ENCODE results near the gene POLR2B.

DNA sequence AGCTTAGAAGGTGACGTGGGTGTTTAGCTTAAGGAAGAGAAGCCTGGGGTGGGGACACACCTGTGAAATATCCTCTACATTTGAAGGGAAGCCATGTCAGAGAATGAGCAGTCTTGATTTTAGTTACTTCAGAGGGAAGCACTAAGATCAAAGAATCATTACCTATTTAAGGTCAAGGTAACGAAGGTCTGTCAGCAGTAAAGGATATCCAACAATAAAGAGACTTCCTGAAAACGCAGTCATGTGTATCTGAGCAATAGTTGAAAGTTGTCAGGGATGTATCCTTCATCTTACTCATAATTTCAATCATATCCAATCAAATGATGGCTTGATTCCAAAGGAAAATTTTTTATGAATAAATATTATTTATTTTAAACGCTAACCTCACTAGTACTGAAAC lies 98.0 kb downstream of the POLR2B start:
- TF ChIP-seq TAF1 (IDR thresholded peaks at IDR 0.05; ENCODE audit: low read depth, low read length): no peak
- no peak for TF ChIP-seq POLR2AphosphoS5 (IDR thresholded peaks at IDR 0.05; ENCODE audit: low read depth, low read length)
- no peak for TF ChIP-seq POLR2A (IDR thresholded peaks at IDR 0.05; ENCODE audit: low read depth, low read length)
- TF ChIP-seq PAX5 (IDR thresholded peaks at IDR 0.05; ENCODE audit: insufficient read depth, low read length, severe bottlenecking): no peak
- TF ChIP-seq POU2F2 (IDR thresholded peaks at IDR 0.05; ENCODE audit: low read depth, low read length): no peak
- no peak for TF ChIP-seq SPI1 (IDR thresholded peaks at IDR 0.05; ENCODE audit: low read depth, low read length)

Measured in GM12891 (cell line).